Osteocyte (in vitro differentiated cells): ENCODE measurements around the gene LSM12. TPM values are rescaled to one million over a fixed set of nuclear protein-coding genes. Genes with fewer than 3 reads are reported as not detected.

Experiments used
- DNase-seq: peaks from one replicate; pipeline ENCODE4 v3.0.0; 2021; ENCODE audit warnings: mixed read lengths; ENCODE audit not compliant: unreplicated experiment; ENCODE audit errors: extremely low spot score
- H3K27ac Mint-ChIP-seq: one replicate; pipeline ENCODE4 v1.8.0; 2021; ENCODE audit warnings: mild to moderate bottlenecking, mixed read lengths; ENCODE audit not compliant: unreplicated experiment
- H3K27me3 Mint-ChIP-seq: one replicate; pipeline ENCODE4 v1.8.0; 2021; ENCODE audit warnings: mixed read lengths; ENCODE audit not compliant: unreplicated experiment
- H3K36me3 Mint-ChIP-seq: one replicate; pipeline ENCODE4 v1.8.0; 2021; ENCODE audit warnings: mixed read lengths; ENCODE audit not compliant: unreplicated experiment
- H3K4me1 Mint-ChIP-seq: one replicate; pipeline ENCODE4 v1.8.0; 2021; ENCODE audit warnings: mixed read lengths; ENCODE audit not compliant: unreplicated experiment
- H3K4me3 Mint-ChIP-seq: one replicate; pipeline ENCODE4 v1.8.0; 2021; ENCODE audit warnings: mild to moderate bottlenecking, moderate library complexity, mixed read lengths; ENCODE audit not compliant: unreplicated experiment
- H3K9me3 Mint-ChIP-seq: one replicate; pipeline ENCODE4 v1.8.0; 2021; ENCODE audit warnings: mixed read lengths; ENCODE audit not compliant: unreplicated experiment
- total RNA-seq: library from RNA; stranded (reverse); gene quantifications from 2 replicates; pipeline ENCODE4 v1.2.1, GENCODE V29; 2021
- TF ChIP-seq, protein P1 (sequence below): fragments of 200-600 bp; sonication (generic); IDR thresholded peaks from 2 replicates; pipeline ENCODE4 v1.5.0; 2021; ENCODE audit warnings: antibody characterized with exemption, mild to moderate bottlenecking, moderate library complexity

The LSM12 gene
- total RNA-seq, 1 donor from 2014 or later = 49.5 TPM

GRCh38 chr17:44087319-44087718, 20.8 kb upstream of the LSM12 start:
- DNase-seq = no peak
- Mint-ChIP-seq H3K27me3 (no peaks in the 10 kb centered on the region), H3K27ac (peak overlapping the region; percentile 79), H3K9me3 (no peaks in the 10 kb centered on the region), H3K4me1 (peaks cover 21% of the 10 kb centered on the region), H3K36me3 (peaks cover 22% of the 10 kb centered on the region), H3K4me3 (no peak overlapping the region)
- TF ChIP-seq, protein P1, sequence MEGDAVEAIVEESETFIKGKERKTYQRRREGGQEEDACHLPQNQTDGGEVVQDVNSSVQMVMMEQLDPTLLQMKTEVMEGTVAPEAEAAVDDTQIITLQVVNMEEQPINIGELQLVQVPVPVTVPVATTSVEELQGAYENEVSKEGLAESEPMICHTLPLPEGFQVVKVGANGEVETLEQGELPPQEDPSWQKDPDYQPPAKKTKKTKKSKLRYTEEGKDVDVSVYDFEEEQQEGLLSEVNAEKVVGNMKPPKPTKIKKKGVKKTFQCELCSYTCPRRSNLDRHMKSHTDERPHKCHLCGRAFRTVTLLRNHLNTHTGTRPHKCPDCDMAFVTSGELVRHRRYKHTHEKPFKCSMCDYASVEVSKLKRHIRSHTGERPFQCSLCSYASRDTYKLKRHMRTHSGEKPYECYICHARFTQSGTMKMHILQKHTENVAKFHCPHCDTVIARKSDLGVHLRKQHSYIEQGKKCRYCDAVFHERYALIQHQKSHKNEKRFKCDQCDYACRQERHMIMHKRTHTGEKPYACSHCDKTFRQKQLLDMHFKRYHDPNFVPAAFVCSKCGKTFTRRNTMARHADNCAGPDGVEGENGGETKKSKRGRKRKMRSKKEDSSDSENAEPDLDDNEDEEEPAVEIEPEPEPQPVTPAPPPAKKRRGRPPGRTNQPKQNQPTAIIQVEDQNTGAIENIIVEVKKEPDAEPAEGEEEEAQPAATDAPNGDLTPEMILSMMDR = no peak

- Mint-ChIP-seq H3K36me3 (peaks cover 20% of the 10 kb centered on the region), H3K27ac (peak overlapping the region; percentile 79), H3K27me3 (no peaks in the 10 kb centered on the region), H3K4me3 (no peak overlapping the region), H3K4me1 (peaks cover 21% of the 10 kb centered on the region), H3K9me3 (no peaks in the 10 kb centered on the region)
- TF ChIP-seq, protein P1 = no peak
- DNase-seq = no peak
Measured at GRCh38 chr17:44086364-44087311, 20.2 kb upstream of the LSM12 start.

DNA sequence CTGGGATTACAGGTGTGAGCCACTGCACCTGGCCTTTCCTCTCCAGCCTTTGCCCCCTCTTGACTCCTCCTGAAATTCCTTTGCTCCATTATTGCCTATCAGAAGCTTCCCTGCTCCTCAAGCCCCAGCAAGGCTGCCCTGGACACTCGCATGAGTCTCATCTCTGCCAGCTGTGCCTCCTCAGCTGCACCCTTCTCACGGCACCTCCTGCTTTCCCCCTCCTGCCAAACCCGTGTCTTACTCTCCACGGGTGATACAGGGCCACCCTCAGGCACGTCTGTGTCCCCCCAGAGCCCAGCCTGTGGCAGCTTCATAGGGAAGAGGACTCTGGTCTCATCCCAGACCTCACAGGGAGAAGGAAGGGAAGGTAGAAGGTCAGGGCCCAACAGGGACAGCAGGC, 19.4 kb upstream of the LSM12 start:
- Mint-ChIP-seq H3K9me3 (no peaks in the 10 kb centered on the region), H3K27ac (no peak overlapping the region), H3K36me3 (peaks cover 17% of the 10 kb centered on the region), H3K4me1 (peaks cover 21% of the 10 kb centered on the region), H3K4me3 (no peak overlapping the region), H3K27me3 (no peaks in the 10 kb centered on the region)
- no peak for DNase-seq
- TF ChIP-seq, protein P1 = no peak

GRCh38 chr17:44084921-44085320, 18.4 kb upstream of the LSM12 start:
- no peak for DNase-seq
- peak overlapping the region; percentile 10 for H3K27ac Mint-ChIP-seq
- TF ChIP-seq, protein P1 = no peak
- no peaks in the 10 kb centered on the region for H3K27me3 Mint-ChIP-seq
- H3K4me1 Mint-ChIP-seq = peaks cover 21% of the 10 kb centered on the region
- peaks cover 22% of the 10 kb centered on the region for H3K36me3 Mint-ChIP-seq
- no peak overlapping the region for H3K4me3 Mint-ChIP-seq
- no peaks in the 10 kb centered on the region for H3K9me3 Mint-ChIP-seq

DNA sequence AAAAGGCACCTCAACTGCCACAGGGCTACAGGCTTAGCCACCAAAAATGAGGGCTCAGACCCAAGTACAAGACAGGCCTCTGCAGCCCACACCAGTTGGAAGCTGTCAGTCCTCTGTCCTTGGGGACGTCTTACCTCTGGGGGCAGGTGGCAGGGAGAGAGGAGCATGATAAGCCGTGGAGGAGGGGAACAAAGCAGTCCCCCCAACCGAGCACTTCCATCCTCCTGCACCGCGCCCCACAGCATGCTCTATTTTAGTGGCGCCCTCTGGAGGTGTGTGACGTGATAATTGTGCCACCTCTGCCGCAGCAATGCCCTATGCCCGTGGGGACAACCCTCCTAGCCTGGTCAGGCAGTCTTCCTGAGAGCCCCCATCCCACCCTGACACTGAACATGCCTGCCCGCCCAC, 17.7 kb upstream of the LSM12 start:
- DNase-seq = no peak
- no peaks in the 10 kb centered on the region for H3K9me3 Mint-ChIP-seq
- peaks cover 21% of the 10 kb centered on the region for H3K4me1 Mint-ChIP-seq

More for the DNA sequence above, 17.7 kb upstream of the LSM12 start:
- TF ChIP-seq, protein P1 = peak; percentile 43
- no peaks in the 10 kb centered on the region for H3K27me3 Mint-ChIP-seq
- no peak overlapping the region for H3K4me3 Mint-ChIP-seq
- H3K36me3 Mint-ChIP-seq = peaks cover 22% of the 10 kb centered on the region
- H3K27ac Mint-ChIP-seq = no peak overlapping the region
